IMR-90 (cell line): ENCODE results near the gene RAD18. TPM values are rescaled to one million over a fixed set of nuclear protein-coding genes. Genes with fewer than 3 reads are reported as not detected.

Experiments
- ATAC-seq: fragments of 200-7000 bp; cut with Tn5 transposase; 2 replicates; pipeline ENCODE4 v1.9.1; 2020; ENCODE audit warnings: low read depth, mild to moderate bottlenecking, moderate library complexity
- BruUV-seq: library from RNA; stranded (reverse); fragments of 400-500 nt; replicated peaks from 2 replicates; lab custom pipeline; 2021; lab: Mats Ljungman, UMichigan
- CTCF ChIA-PET: fragments of 300-600 bp; formaldehyde crosslinking; extraction: SDS; loops from one replicate; lab custom pipeline; 2021; ENCODE audit warnings: antibody characterized with exemption; lab: Yijun Ruan, JAX
- POLR2A ChIA-PET: fragments of 300-600 bp; sonication (Branson Sonifier 250); formaldehyde crosslinking; loops from one replicate; lab custom pipeline; 2022; ENCODE audit warnings: antibody characterized with exemption; ENCODE audit not compliant: unreplicated experiment; lab: Charles Lee
- DNase-seq: peaks from one replicate; pipeline ENCODE4 v3.0.0; 2013
- H2AFZ ChIP-seq: replicated peaks from 2 replicates; pipeline ENCODE3; 2013; ENCODE audit warnings: low read length, mild to moderate bottlenecking; ENCODE audit not compliant: poor library complexity
- H2AK5ac ChIP-seq: 2 replicates; pipeline ENCODE4 v1.6.1; 2013; ENCODE audit warnings: low read depth, low read length, inconsistent platforms
- H2AK9ac ChIP-seq: replicated peaks from 2 replicates; pipeline ENCODE3; 2013; ENCODE audit warnings: mild to moderate bottlenecking, low read depth, low read length, moderate library complexity; ENCODE audit not compliant: poor library complexity
- H2BK120ac ChIP-seq: 2 replicates; pipeline ENCODE4 v1.6.1; 2013; ENCODE audit warnings: low read depth, low read length, inconsistent platforms
- H2BK15ac ChIP-seq: 3 replicates; pipeline ENCODE4 v1.6.1; 2013; ENCODE audit warnings: low read depth, low read length, inconsistent platforms
- H2BK20ac ChIP-seq: 2 replicates; pipeline ENCODE4 v1.6.1; 2013; ENCODE audit warnings: low read depth, mild to moderate bottlenecking, inconsistent platforms, low read length, moderate library complexity
- H2BK5ac ChIP-seq: 2 replicates; pipeline ENCODE4 v1.6.1; 2013; ENCODE audit warnings: mild to moderate bottlenecking, low read depth, low read length, inconsistent platforms; ENCODE audit not compliant: poor library complexity, severe bottlenecking
- H3K14ac ChIP-seq: replicated peaks from 2 replicates; pipeline ENCODE4 v1.6.1; 2013; ENCODE audit warnings: low read depth, low read length, inconsistent platforms
- H3K18ac ChIP-seq: 2 replicates; pipeline ENCODE4 v1.6.1; 2013; ENCODE audit warnings: low read depth, low read length, control low read depth
- H3K23ac ChIP-seq: 2 replicates; pipeline ENCODE4 v1.6.1; 2013; ENCODE audit warnings: low read depth, low read length, inconsistent platforms
- H3K27ac ChIP-seq: 2 replicates; pipeline ENCODE4 v1.5.1; 2013; ENCODE audit warnings: mild to moderate bottlenecking, control low read depth, low read length; ENCODE audit not compliant: insufficient read depth
- H3K27me3 ChIP-seq: 2 replicates; pipeline ENCODE4 v1.6.1; 2013; ENCODE audit warnings: low read length; ENCODE audit not compliant: control insufficient read depth, insufficient read depth
- H3K36me3 ChIP-seq: 2 replicates; pipeline ENCODE4 v1.6.1; 2013; ENCODE audit warnings: low read length, mixed read lengths; ENCODE audit not compliant: control insufficient read depth, insufficient read depth
- H3K4ac ChIP-seq: 2 replicates; pipeline ENCODE4 v1.6.1; 2013; ENCODE audit warnings: low read depth, low read length, inconsistent platforms
- H3K4me1 ChIP-seq: 2 replicates; pipeline ENCODE4 v1.6.1; 2013; ENCODE audit warnings: low read length, mixed read lengths; ENCODE audit not compliant: control insufficient read depth, insufficient read depth
- H3K4me2 ChIP-seq: 2 replicates; pipeline ENCODE4 v1.6.1; 2013; ENCODE audit warnings: low read depth, mild to moderate bottlenecking, control low read depth, low read length, moderate library complexity
- H3K4me3 ChIP-seq: 2 replicates; pipeline ENCODE4 v1.5.1; 2013; ENCODE audit warnings: low read depth, mild to moderate bottlenecking, control low read depth, low read length, moderate library complexity; ENCODE audit not compliant: insufficient read depth
- H3K56ac ChIP-seq: 2 replicates; pipeline ENCODE4 v1.6.1; 2013; ENCODE audit warnings: low read length, inconsistent platforms; ENCODE audit not compliant: insufficient read depth; ENCODE audit errors: extremely low read depth
- H3K79me1 ChIP-seq, 2 experiments: 2 replicates each; pipeline ENCODE4 v1.6.1; 2013; ENCODE audit warnings: low read length in 2 of 2, inconsistent platforms in 1 of 2, low read depth in 1 of 2
- H3K9ac ChIP-seq: 2 replicates; pipeline ENCODE4 v1.6.1; 2013; ENCODE audit warnings: low read depth, low read length, control low read depth
- H3K9me1 ChIP-seq: 2 replicates; pipeline ENCODE4 v1.6.1; 2013; ENCODE audit warnings: low read length, inconsistent platforms; ENCODE audit not compliant: insufficient read depth
- H3K9me3 ChIP-seq: 2 replicates; pipeline ENCODE4 v1.6.1; 2013; ENCODE audit warnings: low read length; ENCODE audit not compliant: control insufficient read depth, insufficient read depth
- H4K20me1 ChIP-seq: 2 replicates; pipeline ENCODE4 v1.6.1; 2013; ENCODE audit warnings: low read length, inconsistent platforms; ENCODE audit not compliant: insufficient read depth
- H4K5ac ChIP-seq: 2 replicates; pipeline ENCODE4 v1.6.1; 2013; ENCODE audit warnings: mild to moderate bottlenecking, low read depth, low read length, control low read depth
- H4K8ac ChIP-seq, 2 experiments: 2 replicates each; pipeline ENCODE4 v1.6.1; 2013; ENCODE audit warnings: low read depth in 2 of 2, low read length in 2 of 2, control low read depth in 1 of 2, inconsistent platforms in 1 of 2
- H4K91ac ChIP-seq: 2 replicates; pipeline ENCODE4 v1.6.1; 2013; ENCODE audit warnings: low read depth, low read length, inconsistent platforms; ENCODE audit not compliant: insufficient read depth
- CEBPB ChIP-seq: IDR thresholded peaks from 2 replicates; pipeline ENCODE4 v1.6.1; 2012; ENCODE audit warnings: low read depth, low read length, improper control_type of control experiment
- CHD1 ChIP-seq: IDR thresholded peaks from 2 replicates; pipeline ENCODE4 v1.6.1; 2012; ENCODE audit warnings: low read depth, low read length, improper control_type of control experiment
- FOS ChIP-seq: fragments of 150-350 bp; IDR thresholded peaks from 2 replicates; pipeline ENCODE4 v1.6.1; 2016; ENCODE audit warnings: low read depth, low read length
- MAFK ChIP-seq: IDR thresholded peaks from 2 replicates; pipeline ENCODE4 v1.6.1; 2012; ENCODE audit warnings: low read depth, low read length, improper control_type of control experiment
- MXI1 ChIP-seq: IDR thresholded peaks from 2 replicates; pipeline ENCODE4 v1.6.1; 2012; ENCODE audit warnings: low read depth, mild to moderate bottlenecking, low read length, moderate library complexity, borderline replicate concordance
- POLR2A ChIP-seq: IDR thresholded peaks from 2 replicates; pipeline ENCODE4 v1.6.1; 2012; ENCODE audit warnings: mild to moderate bottlenecking, low read depth, low read length
- RFX5 ChIP-seq: IDR thresholded peaks from 2 replicates; pipeline ENCODE4 v1.8.0; 2012; ENCODE audit warnings: low read depth, mild to moderate bottlenecking, low read length, moderate library complexity
- WGBS, 2 experiments: methylation state at CpG; one replicate each; pipeline versions ENCODE4 v1.1.5 to v1.1.7; 2013; ENCODE audit warnings: missing lambda C conversion rate in 2 of 2; ENCODE audit not compliant: insufficient read length in 1 of 2; ENCODE audit errors: extremely low coverage in 2 of 2; 5-methylcytosine and 5-hydroxymethylcytosine counted together
- dilution Hi-C: fragments of 300-500 bp; cut with HindIII; formaldehyde crosslinking; loops from one replicate; pipeline ENCODE4 v1.14.3; 2018; ENCODE audit warnings: low sequenced_read_pairs; ENCODE audit not compliant: unreplicated experiment
- in situ Hi-C: fragments of 300-500 bp; cut with MboI; formaldehyde crosslinking; loops from 3 replicates; pipeline ENCODE4 v1.14.3; 2019; ENCODE audit warnings: low sequenced_read_pairs, inconsistent platforms, mixed read lengths
- intact Hi-C: fragments of 100-400 bp; cut with micrococcal nuclease; formaldehyde crosslinking; loops from 2 replicates; pipeline ENCODE4 v1.10.0; 2022
- polyA plus RNA-seq, 3 experiments: library from polyadenylated mRNA; depleted of rRNA; stranded (reverse); fragments of >200 nt; gene quantifications; 2 replicates each; pipeline ENCODE4 v1.2.3, GENCODE V29; 2012; ENCODE audit warnings: low replicate concordance in 1 of 3
- total RNA-seq: library from RNA; depleted of rRNA; stranded (reverse); fragments of >200 nt; gene quantifications from 2 replicates; pipeline ENCODE4 v1.2.3, GENCODE V29; 2012
- TF ChIP-seq, protein P1 (sequence below): conservative IDR thresholded peaks from 2 replicates; pipeline ENCODE4 v1.5.1; 2012; ENCODE audit warnings: mild to moderate bottlenecking, low read depth, low read length, improper control_type of control experiment
- TF ChIP-seq, protein P2 (sequence below): fragments of 150-350 bp; IDR thresholded peaks from 2 replicates; pipeline ENCODE4 v1.6.1; 2017; ENCODE audit warnings: mild to moderate bottlenecking, antibody characterized with exemption, low read length, low read depth
- TF ChIP-seq, protein P3 (sequence below): fragments of 150-350 bp; IDR thresholded peaks from 2 replicates; pipeline ENCODE4 v1.6.1; 2016; ENCODE audit warnings: low read depth, mild to moderate bottlenecking, low read length, moderate library complexity, borderline replicate concordance

Gene RAD18
- total and polyA plus RNA-seq, 2 of the 4 experiments (the other 2 are of a cell fraction) = 8.2 to 17.2 TPM

- H3K9ac ChIP-seq = no peak overlapping the region
- TF ChIP-seq, protein P1, sequence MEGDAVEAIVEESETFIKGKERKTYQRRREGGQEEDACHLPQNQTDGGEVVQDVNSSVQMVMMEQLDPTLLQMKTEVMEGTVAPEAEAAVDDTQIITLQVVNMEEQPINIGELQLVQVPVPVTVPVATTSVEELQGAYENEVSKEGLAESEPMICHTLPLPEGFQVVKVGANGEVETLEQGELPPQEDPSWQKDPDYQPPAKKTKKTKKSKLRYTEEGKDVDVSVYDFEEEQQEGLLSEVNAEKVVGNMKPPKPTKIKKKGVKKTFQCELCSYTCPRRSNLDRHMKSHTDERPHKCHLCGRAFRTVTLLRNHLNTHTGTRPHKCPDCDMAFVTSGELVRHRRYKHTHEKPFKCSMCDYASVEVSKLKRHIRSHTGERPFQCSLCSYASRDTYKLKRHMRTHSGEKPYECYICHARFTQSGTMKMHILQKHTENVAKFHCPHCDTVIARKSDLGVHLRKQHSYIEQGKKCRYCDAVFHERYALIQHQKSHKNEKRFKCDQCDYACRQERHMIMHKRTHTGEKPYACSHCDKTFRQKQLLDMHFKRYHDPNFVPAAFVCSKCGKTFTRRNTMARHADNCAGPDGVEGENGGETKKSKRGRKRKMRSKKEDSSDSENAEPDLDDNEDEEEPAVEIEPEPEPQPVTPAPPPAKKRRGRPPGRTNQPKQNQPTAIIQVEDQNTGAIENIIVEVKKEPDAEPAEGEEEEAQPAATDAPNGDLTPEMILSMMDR = no peak
- TF ChIP-seq MAFK (no peak), CHD1 (no peak), MXI1 (no peak), FOS (no peak), CEBPB (no peak), POLR2A (no peak), RFX5 (no peak)
- TF ChIP-seq, protein P2, sequence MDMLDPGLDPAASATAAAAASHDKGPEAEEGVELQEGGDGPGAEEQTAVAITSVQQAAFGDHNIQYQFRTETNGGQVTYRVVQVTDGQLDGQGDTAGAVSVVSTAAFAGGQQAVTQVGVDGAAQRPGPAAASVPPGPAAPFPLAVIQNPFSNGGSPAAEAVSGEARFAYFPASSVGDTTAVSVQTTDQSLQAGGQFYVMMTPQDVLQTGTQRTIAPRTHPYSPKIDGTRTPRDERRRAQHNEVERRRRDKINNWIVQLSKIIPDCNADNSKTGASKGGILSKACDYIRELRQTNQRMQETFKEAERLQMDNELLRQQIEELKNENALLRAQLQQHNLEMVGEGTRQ = no peak
- TF ChIP-seq, protein P3, sequence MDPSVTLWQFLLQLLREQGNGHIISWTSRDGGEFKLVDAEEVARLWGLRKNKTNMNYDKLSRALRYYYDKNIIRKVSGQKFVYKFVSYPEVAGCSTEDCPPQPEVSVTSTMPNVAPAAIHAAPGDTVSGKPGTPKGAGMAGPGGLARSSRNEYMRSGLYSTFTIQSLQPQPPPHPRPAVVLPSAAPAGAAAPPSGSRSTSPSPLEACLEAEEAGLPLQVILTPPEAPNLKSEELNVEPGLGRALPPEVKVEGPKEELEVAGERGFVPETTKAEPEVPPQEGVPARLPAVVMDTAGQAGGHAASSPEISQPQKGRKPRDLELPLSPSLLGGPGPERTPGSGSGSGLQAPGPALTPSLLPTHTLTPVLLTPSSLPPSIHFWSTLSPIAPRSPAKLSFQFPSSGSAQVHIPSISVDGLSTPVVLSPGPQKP = no peak
- peak overlapping the region; percentile 20 for H2AK5ac ChIP-seq
- no peak overlapping the region for H3K27ac ChIP-seq
- peak overlapping the region; percentile 83; the same call in 1 of the 2 replicates for H4K91ac ChIP-seq
- DNase-seq = no peak
- peak overlapping the region; percentile 11 for H2AK9ac ChIP-seq
- no peak overlapping the region; the same call in 1 of the 2 replicates for H4K5ac ChIP-seq
- peak overlapping the region; percentile 90 for H3K4ac ChIP-seq
- no peak overlapping the region for H3K4me2 ChIP-seq
- peaks cover 16% of the 10 kb centered on the region for H3K4me1 ChIP-seq
- H3K9me3 ChIP-seq = no peaks in the 10 kb centered on the region
- H4K20me1 ChIP-seq = no peaks in the 10 kb centered on the region
- ChIA-PET CTCF (interaction anchor here (2.3 kb wide), 1 partner anchor 83 kb away, joined by 11 read pairs; the partner anchor contains the start of gene OXTR), POLR2A (no interaction called here)
- H3K14ac ChIP-seq = peak overlapping the region; percentile 82; the same call in 1 of the 2 replicates
- no peak for ATAC-seq
- peaks cover 25% of the 10 kb centered on the region for H3K9me1 ChIP-seq
- H2BK15ac ChIP-seq = peak overlapping the region; percentile 61; the same call in 2 of the 3 replicates
- no CpG with 5 or more reads among the region's 5 CpGs for WGBS, 2 experiments
- BruUV-seq = no TSS peak
- dilution Hi-C loops = no loop called here
- H3K79me1 ChIP-seq = peaks cover 3 to 15% of the 10 kb centered on the region in 2 experiments; a peak in 2 of 4 replicates
- intact Hi-C loops = no loop called here
- peak overlapping the region in 1 of 2 experiments; percentile 68; a peak in 1 of 4 replicates for H4K8ac ChIP-seq
- H2BK5ac ChIP-seq = peak overlapping the region; percentile 98
- no peak overlapping the region for H3K56ac ChIP-seq
- peak overlapping the region; percentile 94 for H2BK20ac ChIP-seq
- H3K27me3 ChIP-seq = no peaks in the 10 kb centered on the region
- H3K23ac ChIP-seq = no peak overlapping the region
- peak overlapping the region; percentile 29 for H2AFZ ChIP-seq
- peak overlapping the region; percentile 92 for H2BK120ac ChIP-seq
- no peak overlapping the region for H3K4me3 ChIP-seq
- no peaks in the 10 kb centered on the region for H3K36me3 ChIP-seq
- no peak overlapping the region for H3K18ac ChIP-seq
- in situ Hi-C loops = no loop called here
Observed at GRCh38 chr3:8852511-8852910, 110.8 kb downstream of the RAD18 start.
